NCI-H128 (cell line): ENCODE measurements around the gene MESP2.

Source experiments
- DNase-seq: peaks from one replicate; lab custom pipeline; 2025; ENCODE audit not compliant: unreplicated experiment; lab: John Stamatoyannopoulos, UW

The MESP2 gene

DNA sequence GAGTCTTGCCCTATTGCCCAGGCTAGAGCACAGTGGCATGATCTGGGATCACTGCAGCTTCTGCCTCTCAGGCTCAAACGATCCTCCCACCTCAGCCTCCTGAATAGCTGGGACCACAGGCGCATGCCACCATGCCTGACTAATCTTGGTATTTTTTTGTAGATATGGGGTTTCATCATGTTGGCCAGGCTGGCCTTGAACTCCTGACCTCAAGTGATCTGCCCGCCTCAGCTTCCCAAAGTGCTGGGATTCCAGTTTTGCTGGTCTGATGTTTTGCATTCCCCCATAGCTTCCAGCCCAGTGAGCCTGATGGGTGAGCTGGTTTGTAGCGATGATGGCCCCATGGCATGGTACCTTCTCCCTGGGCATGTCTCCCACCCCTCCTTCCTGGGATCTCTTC, 20.4 kb upstream of the MESP2 start:
- DNase-seq, result no peak

DNA sequence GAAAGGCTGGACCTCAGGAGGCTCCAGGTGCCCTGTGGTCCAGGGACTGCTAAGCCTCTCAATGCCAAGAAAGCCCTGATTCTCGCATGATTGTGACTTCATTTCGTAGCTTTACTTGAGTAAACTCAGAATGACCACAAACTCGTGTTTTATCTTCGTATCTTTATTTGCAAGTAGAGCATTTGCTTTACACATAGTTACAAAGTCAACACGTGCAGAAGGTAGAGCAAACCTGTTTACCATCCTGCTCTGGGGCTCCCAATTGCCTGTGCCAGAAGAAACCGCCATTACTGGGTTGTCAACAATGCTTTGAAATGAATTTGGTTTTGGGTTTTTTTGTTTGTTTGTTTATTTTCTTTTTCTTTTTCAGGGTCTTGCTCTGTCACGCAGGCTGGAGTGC, 19.2 kb upstream of the MESP2 start:
- DNase-seq, result no peak

DNA sequence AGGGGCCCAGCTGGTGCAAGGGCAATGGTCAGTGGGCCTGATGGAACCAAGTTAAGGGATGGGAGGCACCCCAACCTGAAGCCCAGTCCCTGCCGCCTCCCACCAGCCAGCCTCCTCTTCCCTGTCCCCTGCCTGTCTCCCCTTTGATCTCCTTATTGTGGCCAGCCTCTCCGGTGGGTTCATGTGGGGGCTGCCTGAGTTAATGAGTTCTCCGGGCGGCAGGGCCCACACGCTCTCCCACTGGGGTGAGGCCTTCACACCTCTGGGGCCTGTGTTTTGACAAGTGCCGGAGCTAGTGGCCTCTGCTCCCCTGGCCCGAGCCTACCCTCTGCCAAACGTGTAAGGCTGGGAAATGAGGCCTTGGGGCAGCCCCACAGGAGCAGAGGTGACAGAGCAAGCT, 17.8 kb upstream of the MESP2 start:
- no peak for DNase-seq

DNA sequence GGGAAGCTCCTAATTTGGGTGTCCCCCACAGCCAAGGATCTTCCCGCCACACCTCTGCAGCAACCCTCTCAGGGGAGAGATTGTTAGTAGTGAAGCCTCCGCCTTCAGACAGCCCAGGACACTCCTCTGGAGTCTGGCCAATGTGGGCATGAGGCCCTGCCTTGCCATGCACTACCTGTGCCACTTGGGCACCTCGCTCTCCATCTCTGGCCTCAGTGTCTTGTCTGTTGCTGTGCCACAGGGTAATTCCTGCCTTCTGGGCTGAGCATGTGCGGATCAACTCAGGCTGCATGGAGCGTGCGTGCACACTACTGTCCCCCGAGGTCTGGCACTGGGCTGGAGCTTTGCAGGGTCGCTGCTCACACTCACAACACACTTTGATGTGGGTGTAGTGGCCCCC, 17.2 kb upstream of the MESP2 start:
- no peak for DNase-seq

DNA sequence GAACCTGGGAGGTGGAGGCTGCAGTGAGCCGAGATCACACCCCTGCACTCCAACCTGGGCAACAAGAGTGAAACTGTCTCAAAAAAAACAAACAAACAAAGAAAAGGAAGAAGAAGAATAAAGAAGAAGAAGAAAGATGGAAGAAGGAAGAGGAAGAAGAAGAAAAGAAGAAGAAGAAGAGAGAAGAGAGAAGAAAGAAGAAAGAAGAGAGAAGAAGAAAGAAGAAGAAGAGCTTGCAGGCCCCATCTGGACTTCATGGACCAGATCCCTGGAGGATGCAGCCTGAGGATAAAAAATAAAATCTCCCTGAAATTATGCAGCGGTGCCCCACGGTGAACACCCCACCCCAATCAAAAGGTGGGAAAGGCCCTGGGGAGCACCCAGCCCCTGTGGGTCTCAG, 16.3 kb upstream of the MESP2 start:
- DNase-seq, result no peak

DNA sequence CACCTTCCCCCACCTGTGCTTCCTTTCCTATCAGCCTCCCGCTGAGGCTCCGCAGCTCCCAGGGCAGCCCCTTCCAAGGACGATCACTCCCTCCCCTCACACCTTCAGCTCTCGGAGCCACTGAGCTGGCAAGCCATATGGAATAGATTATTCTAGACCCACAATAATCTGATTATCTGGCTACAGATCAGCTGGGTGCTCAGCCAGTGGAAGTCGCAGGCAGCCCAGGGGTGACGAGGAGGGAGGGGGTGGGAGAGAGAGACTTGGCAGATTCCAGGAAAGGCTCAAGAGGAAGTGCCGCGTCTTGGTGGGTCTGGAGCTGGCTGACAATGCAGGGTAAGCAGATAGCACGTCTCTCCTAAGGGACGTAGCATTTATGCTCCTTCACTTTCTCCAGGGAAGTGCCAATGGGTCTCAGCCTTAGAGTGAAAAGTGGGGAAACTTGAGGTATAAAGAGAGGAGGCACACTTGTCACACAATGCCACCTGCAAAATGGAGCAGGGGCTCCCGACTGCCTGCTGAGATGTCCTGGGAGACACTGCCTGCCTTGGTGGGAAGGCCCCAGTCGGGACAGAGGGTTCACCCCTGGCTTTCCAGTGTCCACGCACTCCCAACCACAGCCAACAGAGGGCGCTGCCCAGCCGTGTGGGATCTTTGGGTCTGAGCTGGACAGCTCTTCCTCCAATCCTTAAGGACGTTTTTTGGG, 15.7 kb upstream of the MESP2 start:
- DNase-seq, result peak; percentile 14

DNA sequence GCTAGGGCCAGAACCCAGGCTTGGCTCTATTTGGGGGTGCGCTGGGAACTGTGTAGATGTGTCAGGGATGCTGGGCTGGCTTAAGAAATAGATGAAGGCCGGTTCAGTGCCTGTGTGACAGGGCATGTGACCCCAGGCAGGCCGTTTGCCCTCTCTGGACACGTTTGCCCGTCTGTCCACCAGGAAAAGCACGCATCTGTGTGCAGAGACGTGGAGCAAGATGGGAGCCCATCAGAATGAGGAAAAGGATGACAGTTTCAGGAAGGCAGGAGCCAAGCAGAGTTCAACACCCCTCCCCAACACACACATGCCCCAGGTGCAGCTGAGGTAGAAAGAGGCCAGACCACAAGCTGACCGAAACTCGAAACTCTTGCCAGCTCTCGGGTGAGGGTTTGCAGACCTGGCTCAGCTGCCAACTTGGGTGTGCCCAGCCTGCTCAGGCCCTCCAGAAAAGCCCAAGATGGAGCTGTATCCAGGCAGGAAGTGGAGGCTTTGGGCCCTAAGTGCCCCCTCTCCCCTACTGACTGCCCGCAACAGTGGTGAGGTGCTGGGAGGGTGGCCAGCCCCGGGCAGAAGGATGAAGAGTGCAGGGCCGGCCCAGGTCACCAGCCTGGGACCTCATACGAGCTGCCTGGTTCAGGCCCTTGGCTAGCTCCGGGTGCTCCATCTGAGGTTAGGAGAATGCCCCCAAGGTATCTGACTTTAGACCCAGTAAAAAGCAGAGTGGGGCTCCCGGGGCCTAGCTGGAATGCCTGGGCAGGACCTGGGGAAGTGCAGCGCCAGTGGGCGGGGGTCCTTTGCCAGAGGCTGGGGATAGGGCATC, 14.9 kb upstream of the MESP2 start:
- DNase-seq, result no peak

DNA sequence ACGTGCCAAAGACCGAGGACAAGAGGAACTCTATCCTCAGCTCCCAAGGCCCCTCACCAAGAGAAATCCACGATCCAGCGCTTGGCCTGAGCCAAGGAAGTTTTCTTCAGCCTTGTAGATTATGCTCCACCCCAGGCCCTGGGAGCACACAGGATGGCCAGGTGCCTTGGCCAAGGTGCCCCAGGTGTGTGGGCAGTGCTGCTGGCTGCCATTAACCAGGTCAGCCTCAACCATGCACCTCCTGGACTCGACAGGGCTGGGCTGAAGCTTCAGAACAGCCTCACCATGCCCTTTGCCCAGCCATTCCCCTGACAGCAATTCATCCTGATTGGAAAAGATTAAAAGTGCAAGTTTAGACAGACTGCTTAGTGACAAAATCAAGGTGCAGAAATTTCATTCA, 14.2 kb upstream of the MESP2 start:
- DNase-seq, result no peak

DNA sequence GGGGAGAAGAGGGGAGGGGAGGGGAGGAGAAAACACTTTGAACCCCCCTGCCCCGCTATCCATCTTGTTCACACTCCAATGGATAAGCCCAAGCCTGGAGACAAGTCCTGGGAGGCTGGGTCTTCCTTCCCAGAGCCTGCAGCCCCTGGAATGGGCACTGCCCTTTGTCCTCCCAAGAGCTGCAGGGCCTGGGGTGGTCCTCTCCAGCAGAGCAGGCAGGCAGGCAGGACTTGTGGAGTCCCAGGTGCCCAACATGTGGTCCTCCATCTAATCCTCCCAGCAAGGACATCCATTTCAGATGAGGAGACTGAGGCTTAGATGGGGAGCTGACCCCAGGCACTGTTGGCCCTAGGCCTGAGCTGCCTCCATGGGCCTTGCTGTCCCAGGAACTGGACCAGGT, 10.4 kb upstream of the MESP2 start:
- DNase-seq, result no peak

DNA sequence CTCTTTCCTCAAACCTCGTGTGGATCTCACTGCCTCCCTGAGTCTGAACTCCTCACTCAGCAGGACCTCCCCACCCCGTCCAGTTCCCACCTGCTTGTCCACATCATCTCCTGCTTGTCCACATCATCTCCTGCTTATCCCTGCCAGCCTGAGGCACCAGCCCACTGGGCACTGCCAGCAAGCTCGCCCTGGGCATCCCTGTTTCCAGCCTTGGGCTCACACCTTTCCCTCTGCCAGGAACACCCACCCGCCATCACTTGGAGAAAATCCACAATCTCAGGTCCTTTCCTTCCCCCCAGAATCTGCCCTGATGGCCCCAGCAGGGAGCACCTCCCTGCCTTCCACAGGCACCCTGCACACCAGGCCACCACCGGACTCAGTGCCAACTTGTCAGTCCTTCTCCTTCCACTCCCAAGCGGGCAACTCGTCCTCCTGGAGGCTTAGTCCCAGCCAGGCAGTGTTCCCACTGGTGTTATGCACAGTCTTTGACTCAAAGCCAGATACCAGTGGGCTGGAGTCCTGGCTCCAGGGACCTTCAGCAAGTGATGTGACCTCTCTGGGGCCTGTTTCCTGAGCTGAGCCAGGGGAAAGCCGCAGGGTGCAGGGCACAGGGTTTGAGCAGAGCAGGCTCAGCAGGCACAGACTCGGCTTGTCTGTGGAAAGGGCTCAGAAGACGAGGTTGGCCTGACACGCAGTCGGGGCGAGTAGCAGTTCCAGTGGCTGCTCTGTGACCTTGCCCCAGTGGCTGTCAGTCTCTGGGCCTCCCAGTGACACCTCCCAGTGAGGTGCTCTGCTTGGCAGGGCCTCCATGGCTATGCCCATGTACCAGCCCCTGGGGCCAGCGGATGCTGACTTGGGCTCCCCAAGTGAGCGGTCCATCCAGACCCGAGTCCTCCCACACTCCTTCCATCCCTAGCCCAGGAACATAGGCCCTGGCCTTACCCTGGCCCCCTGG, 9.5 kb upstream of the MESP2 start:
- no peak for DNase-seq

DNA sequence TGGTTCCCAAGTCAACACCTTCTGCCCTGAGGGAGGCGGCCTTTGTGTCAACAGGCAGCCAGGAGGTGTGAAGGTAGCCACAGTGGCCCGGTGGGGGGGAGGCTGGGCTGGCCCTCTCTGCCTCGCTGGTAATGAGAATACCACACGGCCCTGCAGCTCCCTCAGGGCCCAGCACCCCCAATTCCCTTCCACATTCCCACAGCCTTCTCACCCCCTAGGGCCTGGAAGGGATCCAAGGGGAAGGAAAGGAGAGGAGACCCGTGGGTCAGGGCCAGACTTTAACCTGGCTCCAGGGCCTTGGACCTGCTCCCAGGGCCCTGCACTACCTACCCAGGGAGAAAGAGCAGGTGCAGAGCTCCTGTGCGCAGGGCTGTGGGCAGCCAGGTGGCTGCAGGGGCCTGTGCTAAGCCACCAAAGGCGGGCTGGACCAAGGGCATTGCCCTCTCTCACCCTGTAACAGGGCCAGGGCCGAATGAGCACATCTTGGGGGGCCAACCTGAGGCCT, 8.7 kb upstream of the MESP2 start:
- DNase-seq, result no peak

DNA sequence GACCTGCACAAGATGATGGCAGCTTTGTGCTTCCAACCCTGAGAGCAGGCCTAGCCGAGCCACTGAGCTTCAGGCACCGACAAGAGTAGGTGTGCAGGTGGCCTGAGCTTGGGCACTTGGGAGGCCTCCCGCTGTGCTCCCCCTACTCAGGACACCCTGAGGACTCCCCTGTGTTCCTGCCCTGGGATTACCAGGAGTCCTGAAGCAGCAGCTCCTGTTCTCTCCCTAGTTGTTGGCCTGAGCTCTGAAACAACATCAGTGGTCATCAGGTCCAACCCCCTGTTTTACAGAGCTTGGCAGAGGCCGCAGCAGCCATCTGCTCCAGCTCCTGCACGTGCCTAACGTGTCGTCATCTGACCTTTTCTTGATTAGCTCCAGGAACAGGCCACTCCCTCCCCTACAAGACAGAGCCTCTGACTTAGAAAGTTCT, 8.0 kb upstream of the MESP2 start:
- no peak for DNase-seq

DNA sequence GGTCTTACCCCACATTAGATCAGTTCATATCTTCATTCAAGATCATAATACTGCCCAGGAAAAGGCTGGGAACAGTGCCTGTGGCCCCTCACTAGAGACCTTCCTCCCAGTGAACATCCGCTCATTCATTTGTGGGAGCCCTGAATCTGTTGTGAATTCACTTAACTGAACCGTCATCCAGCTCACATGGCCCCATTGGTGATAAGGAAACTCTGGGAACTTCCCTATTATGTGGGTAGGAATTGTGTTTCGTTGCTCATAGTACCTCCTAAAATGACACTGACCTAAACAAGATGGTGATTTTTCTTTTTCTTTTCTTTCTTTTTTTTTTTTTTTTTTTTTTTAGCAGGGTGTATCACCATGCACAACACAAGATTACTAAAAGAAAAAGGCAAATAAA, 6.8 kb upstream of the MESP2 start:
- DNase-seq, result no peak

DNA sequence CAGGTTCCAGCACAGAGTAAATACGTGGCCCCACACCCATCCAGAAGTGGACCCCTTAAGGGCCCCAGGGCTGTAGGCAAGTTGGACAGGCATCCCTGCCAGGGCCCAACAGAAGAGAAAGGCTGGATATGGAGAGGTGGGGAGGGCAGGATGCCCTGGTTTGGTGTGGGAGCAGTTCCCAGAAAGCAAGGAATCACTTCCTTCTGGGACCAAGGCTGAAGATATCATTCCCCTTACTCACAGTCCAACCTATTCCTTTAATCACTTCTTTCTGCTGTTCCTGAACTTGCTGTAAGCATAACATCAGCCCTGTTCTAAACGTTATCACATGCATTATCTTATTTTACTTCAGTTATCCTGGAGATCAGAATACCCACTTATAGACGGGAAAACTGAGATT, 6.1 kb upstream of the MESP2 start:
- no peak for DNase-seq

DNA sequence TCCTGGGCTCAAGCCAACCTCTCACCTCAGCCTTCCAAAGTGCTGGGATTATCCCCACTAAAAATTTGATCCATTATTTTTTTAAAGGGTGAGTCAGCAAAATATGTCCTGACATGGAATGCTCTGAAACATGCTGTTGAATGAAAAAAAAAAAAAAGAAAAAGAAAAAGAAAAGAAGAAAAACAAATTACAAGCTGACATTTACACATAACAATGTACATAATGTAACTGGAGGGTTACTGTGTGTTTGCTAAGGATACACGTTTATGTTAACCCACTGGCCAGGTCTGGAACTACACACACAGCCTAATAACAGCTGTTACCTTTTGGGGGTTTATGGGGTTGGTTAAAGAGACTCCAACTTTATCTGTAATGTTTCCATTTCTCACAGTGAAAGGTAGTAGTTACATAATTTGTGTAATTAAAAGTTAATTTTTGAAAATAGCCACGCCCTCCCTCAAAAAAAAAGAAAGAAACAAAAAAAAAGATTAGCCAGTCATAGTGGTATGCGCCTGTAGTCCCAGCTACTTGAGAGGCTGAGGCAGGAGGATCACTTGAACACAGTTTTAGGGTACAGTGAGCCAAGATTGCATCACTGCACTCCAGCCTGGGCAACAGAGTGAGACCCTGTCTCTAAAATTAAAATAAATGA, 3.1 kb upstream of the MESP2 start:
- DNase-seq, result no peak

DNA sequence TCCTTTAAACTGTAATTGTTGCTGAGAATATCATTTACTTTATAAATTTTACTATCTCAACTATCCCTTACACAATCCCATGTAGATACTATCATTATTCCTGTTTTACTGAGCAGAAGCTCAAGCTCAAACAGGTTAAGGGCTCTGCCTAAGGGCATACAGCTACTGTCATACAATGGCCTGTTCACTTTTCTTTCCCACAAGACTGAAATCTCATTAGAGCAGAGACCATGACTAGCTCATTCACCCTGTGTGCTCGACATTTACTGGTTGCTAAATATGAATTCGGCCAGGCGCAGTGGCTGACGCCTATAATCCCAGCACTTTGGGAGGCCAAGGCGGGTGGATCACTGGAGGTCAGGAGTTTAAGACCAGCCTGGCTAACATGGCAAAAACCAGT, 1.6 kb upstream of the MESP2 start:
- DNase-seq, result no peak

DNA sequence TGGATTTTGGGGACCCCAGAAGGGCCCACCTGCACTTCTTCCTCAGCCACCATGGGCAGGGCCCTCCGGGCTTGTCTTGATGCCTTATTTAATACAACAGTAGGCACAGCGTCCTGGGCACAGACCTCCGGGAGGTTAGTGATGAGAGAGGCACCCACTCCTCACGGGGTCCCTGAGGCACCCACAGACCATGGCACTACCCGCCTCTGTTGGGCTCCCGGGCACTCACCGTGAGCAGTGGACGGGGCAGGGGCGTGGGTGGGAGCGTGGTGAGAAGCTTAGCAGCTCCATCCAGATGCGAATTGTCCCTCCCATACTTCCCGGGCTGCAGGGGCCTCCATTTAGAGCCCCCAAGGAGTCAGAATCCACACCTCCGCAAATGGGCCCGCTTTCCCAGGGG, 317 bp upstream of the MESP2 start:
- no peak for DNase-seq

DNA sequence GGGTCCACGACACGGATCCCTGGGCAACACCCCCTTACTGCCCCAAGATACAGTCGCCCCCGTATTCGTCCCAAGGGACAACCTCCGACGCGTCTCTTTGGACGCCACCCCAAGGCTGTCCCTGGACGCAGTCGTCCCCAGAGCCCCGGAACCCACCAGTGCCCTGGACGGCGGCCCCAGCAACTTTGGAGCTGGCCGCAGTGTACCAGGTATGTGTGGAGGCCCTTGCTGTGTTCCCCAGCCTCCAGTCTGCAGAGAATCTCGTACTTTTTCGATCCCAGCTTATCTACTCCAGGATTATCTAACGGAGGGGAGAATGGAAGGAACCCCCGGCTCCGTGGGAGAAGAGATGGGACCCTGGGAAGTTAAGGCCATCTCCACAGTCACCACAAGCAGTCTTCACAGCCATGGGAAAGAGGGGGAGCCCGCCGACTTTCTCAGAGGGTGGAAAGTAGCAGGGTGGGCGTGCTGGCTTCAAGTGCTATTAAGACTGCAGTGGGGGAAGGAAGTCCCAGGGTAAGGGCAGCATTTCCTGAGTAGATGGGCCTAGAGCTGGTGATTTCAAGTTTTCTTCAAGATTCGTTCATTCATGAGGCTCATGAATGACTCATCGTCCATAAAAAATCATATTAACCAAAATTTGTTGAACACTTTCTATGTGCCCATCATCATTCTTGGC, 1.1 kb downstream of the MESP2 start:
- DNase-seq, result no peak

DNA sequence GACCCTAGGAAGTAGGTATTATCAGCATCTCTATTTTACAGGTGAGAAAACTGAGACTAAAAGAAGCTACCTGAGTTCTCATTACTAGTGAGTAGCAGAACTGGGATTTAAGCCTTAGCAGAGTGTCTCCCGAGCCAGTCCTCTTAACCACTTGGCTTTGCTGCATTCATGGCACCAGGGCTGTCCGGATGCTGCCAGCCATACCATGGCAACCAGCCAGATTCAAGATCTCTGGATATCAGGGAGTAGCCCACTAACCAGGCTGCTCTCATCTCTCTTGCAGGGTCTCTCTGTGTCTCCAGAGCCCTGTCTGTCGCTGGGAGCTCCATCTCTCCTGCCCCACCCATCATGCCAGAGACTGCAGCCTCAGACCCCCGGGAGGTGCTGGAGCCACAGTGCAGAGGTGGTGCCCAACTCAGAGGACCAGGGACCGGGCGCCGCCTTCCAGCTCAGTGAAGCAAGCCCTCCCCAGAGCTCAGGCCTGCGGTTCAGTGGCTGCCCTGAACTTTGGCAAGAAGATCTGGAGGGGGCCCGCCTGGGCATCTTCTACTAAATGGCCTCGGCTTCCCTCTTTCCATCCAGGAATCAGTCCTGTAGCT, 1.7 kb downstream of the MESP2 start:
- DNase-seq, result no peak

DNA sequence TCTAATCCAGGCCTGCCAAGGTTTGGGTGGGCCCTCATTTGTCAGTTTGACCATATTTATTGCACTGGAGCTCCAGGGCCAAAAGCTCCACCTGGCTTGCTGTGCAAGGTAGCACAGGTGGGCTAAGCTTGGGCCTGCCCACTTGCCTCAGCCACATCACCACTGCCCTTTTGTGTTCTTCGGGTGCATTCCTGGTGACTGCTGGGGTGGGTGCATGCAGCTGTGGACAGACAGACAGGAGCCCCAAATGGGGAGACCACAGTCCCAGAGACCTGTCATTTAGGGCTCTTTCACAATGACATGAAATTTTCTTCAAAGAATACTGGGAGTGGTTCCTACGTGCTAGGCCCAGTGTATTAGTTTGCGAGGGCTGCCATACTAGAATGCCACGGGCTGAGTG, 2.7 kb downstream of the MESP2 start:
- no peak for DNase-seq
